ENCODE measurements around the gene TOP1. TPM values are rescaled to one million over a fixed set of nuclear protein-coding genes. Genes with fewer than 3 reads are reported as not detected.

The TOP1 gene
- total RNA-seq, 4 donors from 2014 or later: 9.4 to 13.6 (median 12.2) TPM

- H3K9me3 ChIP-seq: no peaks in the 10 kb centered on the region
- TF ChIP-seq CTCF (IDR thresholded peaks at IDR 0.05 in 4 of 5, conservative IDR thresholded peaks at IDR 0.05 in 1 of 5) (peak; percentile 22 to 75 (median 68)), POLR2A (IDR thresholded peaks at IDR 0.05) (no peak)
- in situ Hi-C loops (cut with MboI; ENCODE audit: low sequenced_read_pairs in 4 of 4) (no loop called here), intact Hi-C loops (cut with DNase I; ENCODE audit: low total_unique reads) (loop anchor here (5.0 kb wide), 2 partner anchors 37 to 108 kb away; partner anchors contain the start of gene TOP1)
- ATAC-seq (no peak), DNase-seq (no peak)
- H3K27ac ChIP-seq: no peak overlapping the region
- peaks cover 17 to 30% of the 10 kb centered on the region in 2 donors for H3K4me1 ChIP-seq
- H3K27me3 ChIP-seq: no peaks in the 10 kb centered on the region
- H3K36me3 ChIP-seq: no peaks in the 10 kb centered on the region
- H3K4me3 ChIP-seq: no peak overlapping the region
Observed at GRCh38 chr20:41135187-41135887, 106.7 kb downstream of the TOP1 start.

DNA sequence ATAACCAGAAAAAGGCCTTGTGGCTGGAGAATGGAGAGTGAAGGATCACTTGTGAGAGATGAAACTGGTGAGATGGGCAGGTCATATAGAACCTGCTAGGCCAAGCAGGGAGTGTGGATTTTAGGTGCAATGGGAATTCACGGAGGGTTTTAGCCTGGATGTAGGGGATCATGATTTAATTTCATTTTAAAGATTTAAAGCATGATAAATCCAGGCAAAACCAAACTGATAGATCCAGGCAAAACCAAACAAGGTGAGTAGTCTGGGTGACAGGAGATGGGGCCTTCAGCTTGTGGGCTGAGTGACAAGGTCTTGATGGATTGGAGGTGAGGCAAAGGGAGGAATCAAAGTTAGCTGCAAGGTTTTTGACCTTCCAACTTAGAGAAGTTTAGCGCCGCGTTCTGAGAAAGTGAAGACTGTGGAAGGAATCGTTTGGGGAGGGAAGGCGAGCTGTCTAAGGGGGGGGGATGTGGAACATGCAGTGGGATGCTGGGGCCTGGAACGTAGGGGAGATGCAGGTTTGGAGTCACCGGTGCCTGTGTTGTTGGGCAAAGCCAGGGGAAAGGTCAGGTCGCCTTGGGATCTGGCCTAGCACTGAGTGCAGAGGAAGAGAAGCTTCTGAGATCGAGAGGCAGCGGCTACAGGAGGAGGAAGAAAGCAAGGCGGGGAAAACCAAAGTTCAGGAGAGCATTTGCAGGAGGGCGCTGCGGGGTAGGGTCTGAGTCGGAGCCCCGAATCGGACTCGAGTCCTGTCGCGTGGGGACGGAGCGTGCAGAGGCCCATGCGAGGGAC lies 107.5 kb downstream of the TOP1 start:
- no peak for DNase-seq
- TF ChIP-seq POLR2A (IDR thresholded peaks at IDR 0.05): no peak
- TF ChIP-seq CTCF (IDR thresholded peaks at IDR 0.05 in 4 of 5, conservative IDR thresholded peaks at IDR 0.05 in 1 of 5): no peak
- in situ Hi-C loops (cut with MboI; ENCODE audit: low sequenced_read_pairs in 4 of 4): no loop called here
- Histone ChIP-seq H3K4me3 (peak overlapping the region; percentile 62 to 90 (median 77)), H3K27me3 (no peaks in the 10 kb centered on the region), H3K36me3 (no peaks in the 10 kb centered on the region), H3K27ac (peak overlapping the region; percentile 90 to 99 (median 94)), H3K9me3 (no peaks in the 10 kb centered on the region), H3K4me1 (peaks cover 24 to 38% of the 10 kb centered on the region in 2 donors)
- intact Hi-C loops (cut with DNase I; ENCODE audit: low total_unique reads): loop anchor here (5.0 kb wide), 2 partner anchors 36 to 109 kb away; partner anchors contain the start of gene TOP1
- no peak for ATAC-seq

GRCh38 chr20:41136680-41137613 lies 108.3 kb downstream of the TOP1 start, which contains the start of gene PLCG1:
Gene PLCG1, plus strand, starts transcription at chr20:41137543. Its CDS starts 99 bp downstream, at chr20:41137642.
- in situ Hi-C loops (cut with MboI; ENCODE audit: low sequenced_read_pairs in 4 of 4): no loop called here
- ATAC-seq: peak; percentile 84 to 87
- Histone ChIP-seq H3K4me1 (peaks cover 32 to 46% of the 10 kb centered on the region in 2 donors), H3K4me3 (peak within 1 kb of the TSS; percentile 62 to 90 (median 77)), H3K27me3 (no peaks in the 10 kb centered on the region), H3K9me3 (no peaks in the 10 kb centered on the region), H3K36me3 (no peaks in the 10 kb centered on the region), H3K27ac (peak within 1 kb of the TSS; percentile 90 to 99 (median 94))
- intact Hi-C loops (cut with DNase I; ENCODE audit: low total_unique reads): loop anchor here (1.0 to 5.0 kb wide), 4 partner anchors 35 to 180 kb away; partner anchors contain the start of genes TOP1 and ZHX3
- TF ChIP-seq CTCF (IDR thresholded peaks at IDR 0.05 in 4 of 5, conservative IDR thresholded peaks at IDR 0.05 in 1 of 5) (peak in 1 of 5 experiments; percentile 18), POLR2A (IDR thresholded peaks at IDR 0.05) (peak; percentile 82 to 83)
- peak; percentile 82 to 85 for DNase-seq
